Kidney (tissue), 22 donors: ENCODE data around the gene RENBP. TPM values are rescaled to one million over a fixed set of nuclear protein-coding genes. Genes with fewer than 3 reads are reported as not detected.

Experiments
- DNase-seq, 5 donors: peaks; one replicate each; pipeline ENCODE4 v3.0.0-alpha.2; 2013 to 2020
- FAIRE-seq: peaks from 2 replicates; lab custom pipeline; 2012; peaks lifted over from hg19 to GRCh38; lab: Jason Lieb, UNC
- H3K27ac ChIP-seq, 2 donors: one replicate each; pipeline ENCODE4 v1.7.0; 2013; ENCODE audit warnings: low read depth in 2 of 2, low read length in 2 of 2, inconsistent platforms in 1 of 2
- H3K27me3 ChIP-seq: one replicate; pipeline ENCODE4 v1.7.1; 2013; ENCODE audit warnings: low read length, inconsistent platforms; ENCODE audit not compliant: control insufficient read depth, insufficient read depth
- H3K36me3 ChIP-seq, 3 donors: one replicate each; pipeline versions ENCODE4 v1.7.0 to v1.7.1; 2013; ENCODE audit warnings: low read length in 3 of 3, control low read depth in 1 of 3, inconsistent platforms in 1 of 3; ENCODE audit not compliant: insufficient read depth in 3 of 3, control insufficient read depth in 2 of 3
- H3K4me1 ChIP-seq, 3 donors: one replicate each; pipeline versions ENCODE4 v1.7.0 to v1.7.1; 2013; ENCODE audit warnings: low read length in 3 of 3, inconsistent platforms in 1 of 3, low read depth in 1 of 3; ENCODE audit not compliant: control insufficient read depth in 2 of 3, insufficient read depth in 2 of 3
- H3K4me3 ChIP-seq, 3 donors: one replicate each; pipeline versions ENCODE4 v1.7.0 to v1.8.1; 2013; ENCODE audit warnings: low read length in 3 of 3, control low read depth in 1 of 3, inconsistent platforms in 1 of 3
- H3K9ac ChIP-seq, 3 donors: one replicate each; pipeline versions ENCODE4 v1.7.0 to v1.7.1; 2013; ENCODE audit warnings: low read length in 3 of 3, control low read depth in 1 of 3, inconsistent platforms in 1 of 3
- H3K9me3 ChIP-seq, 3 donors: one replicate each; pipeline versions ENCODE4 v1.7.0 to v1.7.1; 2013; ENCODE audit warnings: low read length in 3 of 3, control low read depth in 1 of 3, inconsistent platforms in 1 of 3; ENCODE audit not compliant: control insufficient read depth in 2 of 3, insufficient read depth in 1 of 3
- CTCF ChIP-seq: IDR thresholded peaks from 3 replicates; pipeline ENCODE4 v1.5.1; 2012; ENCODE audit warnings: mild to moderate bottlenecking, moderate library complexity, borderline replicate concordance; ENCODE audit not compliant: insufficient read depth; ENCODE audit errors: extremely low read depth
- intact Hi-C: fragments of 100-400 bp; cut with DNase I; formaldehyde crosslinking; loops from one replicate; pipeline ENCODE4 v1.11.1; 2022
- long read RNA-seq, 10 donors: library from polyadenylated mRNA in 1 of 10; unstranded in 1 of 10; transcript quantifications; one replicate each; pipeline ENCODE4 v2.0.0 and lab custom pipeline, GENCODE V29; 2021 to 2026
- polyA plus RNA-seq: library from polyadenylated mRNA; stranded (reverse); fragments of 350-450 nt; fragmentation: Illumina TruSeq; extraction: RNeasy Lipid Tissue Mini Kit (QIAGEN cat#74804); gene quantifications from one replicate; pipeline ENCODE4 v1.2.3, GENCODE V29; 2014; ENCODE audit warnings: low read depth, low replicate concordance; ENCODE audit not compliant: insufficient read depth
- total RNA-seq: library from RNA; stranded (reverse); fragmentation: NEBNext Ultra II Directional; extraction: Animal tissue kit (Norgen Biotek cat#: 25700); gene quantifications from one replicate; pipeline ENCODE4 v1.2.1, GENCODE V29; 2021
- donor health status: control.
- donor health status: control.
- donor health status: control.
- donor health status: control.
- donor health status: control.
- donor health status: DM: yes; HTN: yes; CAD: no.
- donor health status: Normal renal cell carcinoma (clear cell type).

RENBP gene
- total RNA-seq (22.9 TPM), polyA plus RNA-seq (78.2 TPM)
- long read RNA-seq, donor 1, partial matches to known transcripts: 0 of 3 reads
- long read RNA-seq, donor 1, other reads (novel, unspliced or antisense): 0 of 3 reads
- long read RNA-seq, donor 2, transcript RENBP-202 (11 exons, 1,388 nt): major isoform, 8 of 14 reads
- long read RNA-seq, donor 2, partial matches to known transcripts: 5 of 14 reads
- long read RNA-seq, donor 2, other reads (novel, unspliced or antisense): 0 of 14 reads
- long read RNA-seq, donor 3, transcript RENBP-202 (11 exons, 1,388 nt): major isoform, 8 of 8 reads
- long read RNA-seq, donor 3, partial matches to known transcripts: 0 of 8 reads
- long read RNA-seq, donor 3, other reads (novel, unspliced or antisense): 0 of 8 reads
- long read RNA-seq, donor 4, partial matches to known transcripts: 0 of 2 reads
- long read RNA-seq, donor 4, other reads (novel, unspliced or antisense): 0 of 2 reads
- long read RNA-seq, donor 5, partial matches to known transcripts: 0 of 2 reads
- long read RNA-seq, donor 5, other reads (novel, unspliced or antisense): 0 of 2 reads
- long read RNA-seq, donor 6, transcript RENBP-202 (11 exons, 1,388 nt): major isoform, 8 of 10 reads
- long read RNA-seq, donor 6, partial matches to known transcripts: 0 of 10 reads
- long read RNA-seq, donor 6, other reads (novel, unspliced or antisense): 0 of 10 reads
- long read RNA-seq, donor 7, partial matches to known transcripts: 1 of 2 reads
- long read RNA-seq, donor 7, other reads (novel, unspliced or antisense): 0 of 2 reads
- long read RNA-seq, donor 8, partial matches to known transcripts: 0 of 1 reads
- long read RNA-seq, donor 8, other reads (novel, unspliced or antisense): 0 of 1 reads
- long read RNA-seq, donor 9, partial matches to known transcripts: 0 of 3 reads
- long read RNA-seq, donor 9, other reads (novel, unspliced or antisense): 0 of 3 reads
- long read RNA-seq, donor 10, partial matches to known transcripts: 0 of 3 reads
- long read RNA-seq, donor 10, other reads (novel, unspliced or antisense): 0 of 3 reads

- FAIRE-seq (no peak), DNase-seq (peak in 4 of 5 donors; percentile 58 to 79 (median 70))
- H3K4me3 ChIP-seq: peak within 1 kb of the TSS in 2 of 3 donors; percentile 52 to 55
- H3K27me3 ChIP-seq: no peaks in the 10 kb centered on the region
- peaks cover 0 to 14% (median 0%) of the 10 kb centered on the region in 3 donors for H3K4me1 ChIP-seq
- TF ChIP-seq CTCF: no peak
- peak within 1 kb of the TSS; percentile 28 to 67 for H3K27ac ChIP-seq
- peak within 1 kb of the TSS in 1 of 3 donors; percentile 58 for H3K9ac ChIP-seq
- H3K9me3 ChIP-seq: no peaks in the 10 kb centered on the region
- no peaks in the 10 kb centered on the region for H3K36me3 ChIP-seq
- intact Hi-C loops: no loop called here
Observed at GRCh38 chrX:153944140-153944799, at the start of gene RENBP. TSS of gene RENBP (minus strand) at chrX:153944643. CDS start at chrX:153944610, 33 bp downstream.

- TF ChIP-seq CTCF: no peak
- Histone ChIP-seq H3K27me3 (no peaks in the 10 kb centered on the region), H3K36me3 (no peaks in the 10 kb centered on the region), H3K9ac (no peak overlapping the region), H3K4me3 (no peak overlapping the region), H3K9me3 (no peaks in the 10 kb centered on the region), H3K27ac (no peak overlapping the region), H3K4me1 (no peaks in the 10 kb centered on the region)
- FAIRE-seq: no peak
- intact Hi-C loops: no loop called here
- no peak for DNase-seq
Observed at GRCh38 chrX:153993978-153994377, 49.5 kb upstream of the RENBP start.

- no peak for TF ChIP-seq CTCF
- Histone ChIP-seq H3K27ac (no peak overlapping the region), H3K36me3 (no peaks in the 10 kb centered on the region), H3K9me3 (no peaks in the 10 kb centered on the region), H3K4me1 (no peaks in the 10 kb centered on the region), H3K27me3 (no peaks in the 10 kb centered on the region), H3K9ac (no peak overlapping the region), H3K4me3 (no peak overlapping the region)
- no peak for FAIRE-seq
- no peak for DNase-seq
- intact Hi-C loops: no loop called here
Observed at GRCh38 chrX:153993079-153993478, 48.6 kb upstream of the RENBP start.
